Ishikawa (cell line): ENCODE data around the gene MAGI2.

Experiments
- CEBPB ChIP-seq: IDR thresholded peaks from 2 replicates; pipeline ENCODE4 v1.6.1; 2012
- CREB1 ChIP-seq: IDR thresholded peaks from 2 replicates; pipeline ENCODE4 v1.6.1; 2012; ENCODE audit warnings: low read depth
- EGR1 ChIP-seq: IDR thresholded peaks from 2 replicates; pipeline ENCODE4 v1.6.1; 2012
- EP300 ChIP-seq: IDR thresholded peaks from 2 replicates; pipeline ENCODE4 v1.6.1; 2012; ENCODE audit warnings: borderline replicate concordance
- FOXM1 ChIP-seq: IDR thresholded peaks from 2 replicates; pipeline ENCODE4 v1.6.1; 2012; ENCODE audit warnings: low read depth, borderline replicate concordance
- NFIC ChIP-seq: IDR thresholded peaks from 2 replicates; pipeline ENCODE4 v1.6.1; 2012
- RAD21 ChIP-seq: IDR thresholded peaks from 2 replicates; pipeline ENCODE4 v1.6.1; 2012; ENCODE audit warnings: low read depth
- TAF1 ChIP-seq: IDR thresholded peaks from 2 replicates; pipeline ENCODE4 v1.6.1; 2012; ENCODE audit warnings: low read depth, mild to moderate bottlenecking
- TCF12 ChIP-seq: IDR thresholded peaks from 2 replicates; pipeline ENCODE4 v1.6.1; 2012; ENCODE audit warnings: low read depth
- YY1 ChIP-seq: IDR thresholded peaks from 2 replicates; pipeline ENCODE4 v1.6.1; 2012; ENCODE audit warnings: low read depth
- TF ChIP-seq, protein P1 (sequence below): IDR thresholded peaks from 2 replicates; pipeline ENCODE4 v1.6.1; 2012; ENCODE audit warnings: low read depth, mild to moderate bottlenecking
- TF ChIP-seq, protein P2 (sequence below): IDR thresholded peaks from 2 replicates; pipeline ENCODE4 v1.6.1; 2012
- TF ChIP-seq, protein P3 (sequence below): IDR thresholded peaks from 2 replicates; pipeline ENCODE4 v1.6.1; 2012

DNA sequence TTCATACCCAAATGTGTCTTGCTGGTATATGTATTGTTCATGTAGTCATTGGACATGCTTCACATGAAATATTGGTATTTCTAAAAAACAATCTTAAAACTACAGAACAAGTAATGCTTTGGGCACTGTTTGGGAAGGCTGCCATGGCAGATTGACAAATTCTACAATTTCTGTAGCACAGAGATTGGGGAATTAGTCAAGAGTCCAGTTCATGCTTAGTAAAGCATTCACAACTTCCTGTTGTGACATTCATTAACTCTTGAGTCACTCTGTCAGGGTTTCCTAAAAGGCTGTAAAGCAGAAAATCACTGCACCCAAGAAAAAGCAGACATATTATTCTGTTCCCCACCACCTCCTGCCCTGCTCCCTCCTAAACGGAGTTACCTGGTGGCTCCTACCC lies 1256.0 kb downstream of the MAGI2 start:
- TF ChIP-seq CEBPB (no peak), TCF12 (no peak), EP300 (no peak), EGR1 (no peak), NFIC (no peak), TAF1 (no peak), RAD21 (no peak), CREB1 (no peak), FOXM1 (no peak), YY1 (no peak)
- TF ChIP-seq, protein P1, sequence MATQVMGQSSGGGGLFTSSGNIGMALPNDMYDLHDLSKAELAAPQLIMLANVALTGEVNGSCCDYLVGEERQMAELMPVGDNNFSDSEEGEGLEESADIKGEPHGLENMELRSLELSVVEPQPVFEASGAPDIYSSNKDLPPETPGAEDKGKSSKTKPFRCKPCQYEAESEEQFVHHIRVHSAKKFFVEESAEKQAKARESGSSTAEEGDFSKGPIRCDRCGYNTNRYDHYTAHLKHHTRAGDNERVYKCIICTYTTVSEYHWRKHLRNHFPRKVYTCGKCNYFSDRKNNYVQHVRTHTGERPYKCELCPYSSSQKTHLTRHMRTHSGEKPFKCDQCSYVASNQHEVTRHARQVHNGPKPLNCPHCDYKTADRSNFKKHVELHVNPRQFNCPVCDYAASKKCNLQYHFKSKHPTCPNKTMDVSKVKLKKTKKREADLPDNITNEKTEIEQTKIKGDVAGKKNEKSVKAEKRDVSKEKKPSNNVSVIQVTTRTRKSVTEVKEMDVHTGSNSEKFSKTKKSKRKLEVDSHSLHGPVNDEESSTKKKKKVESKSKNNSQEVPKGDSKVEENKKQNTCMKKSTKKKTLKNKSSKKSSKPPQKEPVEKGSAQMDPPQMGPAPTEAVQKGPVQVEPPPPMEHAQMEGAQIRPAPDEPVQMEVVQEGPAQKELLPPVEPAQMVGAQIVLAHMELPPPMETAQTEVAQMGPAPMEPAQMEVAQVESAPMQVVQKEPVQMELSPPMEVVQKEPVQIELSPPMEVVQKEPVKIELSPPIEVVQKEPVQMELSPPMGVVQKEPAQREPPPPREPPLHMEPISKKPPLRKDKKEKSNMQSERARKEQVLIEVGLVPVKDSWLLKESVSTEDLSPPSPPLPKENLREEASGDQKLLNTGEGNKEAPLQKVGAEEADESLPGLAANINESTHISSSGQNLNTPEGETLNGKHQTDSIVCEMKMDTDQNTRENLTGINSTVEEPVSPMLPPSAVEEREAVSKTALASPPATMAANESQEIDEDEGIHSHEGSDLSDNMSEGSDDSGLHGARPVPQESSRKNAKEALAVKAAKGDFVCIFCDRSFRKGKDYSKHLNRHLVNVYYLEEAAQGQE = no peak
- TF ChIP-seq, protein P2, sequence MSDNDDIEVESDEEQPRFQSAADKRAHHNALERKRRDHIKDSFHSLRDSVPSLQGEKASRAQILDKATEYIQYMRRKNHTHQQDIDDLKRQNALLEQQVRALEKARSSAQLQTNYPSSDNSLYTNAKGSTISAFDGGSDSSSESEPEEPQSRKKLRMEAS = no peak
- TF ChIP-seq, protein P3, sequence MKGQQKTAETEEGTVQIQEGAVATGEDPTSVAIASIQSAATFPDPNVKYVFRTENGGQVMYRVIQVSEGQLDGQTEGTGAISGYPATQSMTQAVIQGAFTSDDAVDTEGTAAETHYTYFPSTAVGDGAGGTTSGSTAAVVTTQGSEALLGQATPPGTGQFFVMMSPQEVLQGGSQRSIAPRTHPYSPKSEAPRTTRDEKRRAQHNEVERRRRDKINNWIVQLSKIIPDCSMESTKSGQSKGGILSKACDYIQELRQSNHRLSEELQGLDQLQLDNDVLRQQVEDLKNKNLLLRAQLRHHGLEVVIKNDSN = no peak
